Erythroblast (primary cell): ENCODE data around the gene RFX2.

Experiments
- GATA1 ChIP-seq: IDR thresholded peaks from 2 replicates; pipeline ENCODE4 v1.6.1; 2011; ENCODE audit warnings: low read depth, mild to moderate bottlenecking, control low read depth, low read length, moderate library complexity
- POLR2A ChIP-seq: IDR thresholded peaks from 2 replicates; pipeline ENCODE4 v1.6.1; 2011; ENCODE audit warnings: mild to moderate bottlenecking, low read length

GRCh38 chr19:6056801-6057650 lies 53.3 kb downstream of the RFX2 start:
- TF ChIP-seq POLR2A (no peak), GATA1 (no peak)
